Liver (tissue), 10 donors: ENCODE results near the gene ACKR2. TPM values are rescaled to one million over a fixed set of nuclear protein-coding genes. Genes with fewer than 3 reads are reported as not detected.

Experiments
- DNase-seq: peaks from one replicate; pipeline ENCODE4 v3.0.0-alpha.2; 2017; ENCODE audit warnings: low spot score
- H3K27ac ChIP-seq, 2 donors: one replicate each; pipeline ENCODE4 v1.7.0; 2013; ENCODE audit warnings: inconsistent platforms in 2 of 2, low read length in 2 of 2, control low read depth in 1 of 2, low read depth in 1 of 2, mild to moderate bottlenecking in 1 of 2
- H3K27me3 ChIP-seq, 4 donors: one replicate each; pipeline versions ENCODE4 v1.6.1 to v1.7.0; 2013; ENCODE audit warnings: low read length in 3 of 4, inconsistent platforms in 1 of 4, mild to moderate bottlenecking in 1 of 4, moderate library complexity in 1 of 4; ENCODE audit not compliant: control insufficient read depth in 4 of 4, insufficient read depth in 4 of 4
- H3K36me3 ChIP-seq, 4 donors: one replicate each; pipeline versions ENCODE4 v1.6.1 to v1.7.0; 2013; ENCODE audit warnings: low read length in 3 of 4, mild to moderate bottlenecking in 3 of 4, low read depth in 1 of 4, moderate library complexity in 1 of 4; ENCODE audit not compliant: control insufficient read depth in 4 of 4, insufficient read depth in 3 of 4
- H3K4me1 ChIP-seq, 4 donors: one replicate each; pipeline versions ENCODE4 v1.6.1 to v1.7.0; 2013; ENCODE audit warnings: low read length in 3 of 4, mild to moderate bottlenecking in 3 of 4, moderate library complexity in 1 of 4; ENCODE audit not compliant: control insufficient read depth in 4 of 4, insufficient read depth in 4 of 4
- H3K4me3 ChIP-seq, 3 donors: one replicate each; pipeline versions ENCODE4 v1.6.1 to v1.7.0; 2013; ENCODE audit warnings: low read length in 3 of 3, control low read depth in 1 of 3, low read depth in 1 of 3, mild to moderate bottlenecking in 1 of 3
- H3K9ac ChIP-seq, 2 donors: one replicate each; pipeline ENCODE4 v1.7.0; 2013; ENCODE audit warnings: low read length in 2 of 2, mild to moderate bottlenecking in 2 of 2, moderate library complexity in 2 of 2, control low read depth in 1 of 2, low read depth in 1 of 2
- H3K9me3 ChIP-seq, 4 donors: one replicate each; pipeline versions ENCODE4 v1.6.1 to v1.7.0; 2013; ENCODE audit warnings: low read length in 3 of 4; ENCODE audit not compliant: control insufficient read depth in 4 of 4
- EGR1 ChIP-seq, 2 donors: IDR thresholded peaks; 2 replicates each; pipeline ENCODE4 v1.6.1; 2016 to 2018; ENCODE audit warnings: antibody characterized with exemption in 2 of 2, low read depth in 2 of 2
- FOXA2 ChIP-seq: IDR thresholded peaks from 2 replicates; pipeline ENCODE4 v1.6.1; 2016; ENCODE audit warnings: antibody characterized with exemption
- HNF4A ChIP-seq, 2 donors: conservative IDR thresholded peaks; 2 replicates each; pipeline ENCODE4 v1.6.1; 2016; ENCODE audit warnings: antibody characterized with exemption in 2 of 2, mild to moderate bottlenecking in 2 of 2
- HNF4G ChIP-seq: IDR thresholded peaks from 2 replicates; pipeline ENCODE4 v1.6.1; 2016; ENCODE audit warnings: antibody characterized with exemption
- JUND ChIP-seq, 2 donors: IDR thresholded peaks; 2 replicates each; pipeline ENCODE4 v1.6.1; 2016; ENCODE audit warnings: antibody characterized with exemption in 2 of 2
- MAX ChIP-seq: IDR thresholded peaks from 2 replicates; pipeline ENCODE4 v1.6.1; 2016; ENCODE audit warnings: antibody characterized with exemption
- RAD21 ChIP-seq, 2 donors: IDR thresholded peaks; 2 replicates each; pipeline ENCODE4 v1.6.1; 2016; ENCODE audit warnings: antibody characterized with exemption in 2 of 2, mild to moderate bottlenecking in 2 of 2
- REST ChIP-seq: IDR thresholded peaks from 2 replicates; pipeline ENCODE4 v1.6.1; 2016; ENCODE audit warnings: antibody characterized with exemption, mild to moderate bottlenecking
- RXRA ChIP-seq, 2 donors: IDR thresholded peaks; 2 replicates each; pipeline ENCODE4 v1.6.1; 2017 to 2018; ENCODE audit warnings: antibody characterized with exemption in 2 of 2, mild to moderate bottlenecking in 1 of 2
- SP1 ChIP-seq: IDR thresholded peaks from 2 replicates; pipeline ENCODE4 v1.6.1; 2018; ENCODE audit warnings: antibody characterized with exemption, mild to moderate bottlenecking
- TAF1 ChIP-seq: conservative IDR thresholded peaks from 2 replicates; pipeline ENCODE4 v1.6.1; 2016; ENCODE audit warnings: antibody characterized with exemption, mild to moderate bottlenecking
- YY1 ChIP-seq: IDR thresholded peaks from 2 replicates; pipeline ENCODE4 v1.6.1; 2016; ENCODE audit warnings: antibody characterized with exemption, mild to moderate bottlenecking
- WGBS: extraction: QIAGEN DNeasy Blood & Tissue Kit; methylation state at CpG from one replicate; pipeline ENCODE4 v1.1.7; 2013; 5-methylcytosine and 5-hydroxymethylcytosine counted together
- polyA plus RNA-seq, 2 donors: library from polyadenylated mRNA; stranded (reverse) in 1 of 2; unstranded in 1 of 2; fragments of 200-250 nt in 1 of 2; fragments of >200 nt in 1 of 2; fragmentation: Nextera tagmentation in 1 of 2; extraction: Ambion mirVana in 1 of 2; gene quantifications; one replicate each; pipeline versions ENCODE4 v1.2.1 to v1.2.3, GENCODE V29; 2013 to 2015
- small RNA-seq: library from RNA; depleted of rRNA; stranded (forward); fragments of <200 nt; gene quantifications from one replicate; pipeline ENCODE3, GENCODE V24; 2014
- total RNA-seq, 2 donors: library from RNA; depleted of rRNA; stranded (reverse); fragments of >200 nt; gene quantifications; one replicate each; pipeline ENCODE4 v1.2.3, GENCODE V29; 2014
- donor health status: healthy.
- donor health status: healthy.
- donor health status: healthy.
- donor health status: healthy.
- donor health status: healthy.

The ACKR2 gene
- total and polyA plus RNA-seq, 4 donors, result 7.3 to 19.3 (median 10.8) TPM

- Histone ChIP-seq H3K27me3 (no peaks in the 10 kb centered on the region), H3K27ac (no peak overlapping the region), H3K9ac (no peak overlapping the region), H3K9me3 (peaks cover 19 to 53% (median 44%) of the 10 kb centered on the region in 4 donors), H3K36me3 (peaks cover 2 to 42% (median 37%) of the 10 kb centered on the region in 4 donors), H3K4me1 (no peaks in the 10 kb centered on the region), H3K4me3 (peak overlapping the region in 2 of 3 donors; percentile 57 to 59)
- WGBS, result 97% methylated on average over 8 of the region's 8 CpGs
- DNase-seq, result no peak
- no peak for TF ChIP-seq HNF4G
- TF ChIP-seq SP1, result no peak
- no peak for TF ChIP-seq RXRA (IDR thresholded peaks at IDR 0.05)
- TF ChIP-seq TAF1, result no peak
- TF ChIP-seq YY1, result no peak
- TF ChIP-seq REST, result no peak
- TF ChIP-seq MAX, result no peak
- TF ChIP-seq HNF4A (conservative IDR thresholded peaks at IDR 0.05), result no peak
- no peak for TF ChIP-seq FOXA2
- no peak for TF ChIP-seq EGR1 (IDR thresholded peaks at IDR 0.05; ENCODE audit: low read depth in 2 of 2)
- TF ChIP-seq RAD21 (IDR thresholded peaks at IDR 0.05), result no peak
- no peak for TF ChIP-seq JUND (IDR thresholded peaks at IDR 0.05)
Measured at GRCh38 chr3:42914771-42915515, 105.7 kb downstream of the ACKR2 start.

Small RNAs within 50 kb of the gene (small RNA-seq; reads per million reads assigned to genes)
- gene CCDC13, result not detected

Other genes with a start within 250 kb of the ACKR2 start
- gene SEC22C, start 227.5 kb upstream of the ACKR2 start, total RNA-seq, result 10 to 100 TPM; 19.2 to 48.5 TPM
- gene SEC22C, start 227.5 kb upstream of the ACKR2 start, polyA plus RNA-seq, result 10 to 100 TPM; 14.5 to 16.3 TPM
- 10 to 100 TPM; 10.0 to 19.5 TPM for gene SS18L2, start 218.6 kb upstream of the ACKR2 start, total RNA-seq
- gene SS18L2, start 218.6 kb upstream of the ACKR2 start, polyA plus RNA-seq, result 10 to 100 TPM; 17.9 to 41.5 TPM
- gene NKTR, start 208.8 kb upstream of the ACKR2 start, total RNA-seq, result 10 to 100 TPM; 28.5 to 75.5 TPM
- 10 to 100 TPM in 1 of 2 donors, 1 to 10 TPM in 1; 5.8 to 27.7 TPM for gene NKTR, start 208.8 kb upstream of the ACKR2 start, polyA plus RNA-seq
- 1 to 10 TPM; 2.9 to 7.4 TPM for gene ZBTB47, start 155.7 kb upstream of the ACKR2 start, total RNA-seq
- 1 to 10 TPM in 1 of 2 donors, under 1 TPM in 1; 0.42 to 5.5 TPM for gene ZBTB47, start 155.7 kb upstream of the ACKR2 start, polyA plus RNA-seq
- not detected for gene KLHL40, start 123.9 kb upstream of the ACKR2 start, total RNA-seq
- not detected for gene KLHL40, start 123.9 kb upstream of the ACKR2 start, polyA plus RNA-seq
- under 1 TPM in 1 of 2 donors, not detected in 1; 0.17 TPM for gene HHATL, start 106.6 kb upstream of the ACKR2 start, total RNA-seq
- gene HHATL, start 106.6 kb upstream of the ACKR2 start, polyA plus RNA-seq, result not detected
- gene CCDC13, start 36.2 kb upstream of the ACKR2 start, total RNA-seq, result 1 to 10 TPM in 1 of 2 donors, under 1 TPM in 1; 0.42 to 2.3 TPM
- 1 to 10 TPM in 1 of 2 donors, under 1 TPM in 1; 0.69 to 1.4 TPM for gene CCDC13, start 36.2 kb upstream of the ACKR2 start, polyA plus RNA-seq
- 100 to 1,000 TPM; 117 to 234 TPM for gene HIGD1A, start 5.0 kb upstream of the ACKR2 start, total RNA-seq
- 100 to 1,000 TPM; 256 TPM for gene HIGD1A, start 5.0 kb upstream of the ACKR2 start, polyA plus RNA-seq
- gene CYP8B1, start 66.4 kb downstream of the ACKR2 start, total RNA-seq, result 100 to 1,000 TPM in 1 of 2 donors, 10 to 100 TPM in 1; 21.2 to 490 TPM
- 100 to 1,000 TPM; 218 to 229 TPM for gene CYP8B1, start 66.4 kb downstream of the ACKR2 start, polyA plus RNA-seq
- gene ZNF662, start 96.7 kb downstream of the ACKR2 start, total RNA-seq, result 1 to 10 TPM; 2.8 to 3.9 TPM
- 1 to 10 TPM; 2.2 to 2.5 TPM for gene ZNF662, start 96.7 kb downstream of the ACKR2 start, polyA plus RNA-seq
- 10 to 100 TPM in 1 of 2 donors, under 1 TPM in 1; 0.79 to 22.8 TPM for gene GASK1A, start 169.9 kb downstream of the ACKR2 start, total RNA-seq
- gene GASK1A, start 169.9 kb downstream of the ACKR2 start, polyA plus RNA-seq, result 1 to 10 TPM; 4.1 to 5.1 TPM